ENCODE data around the gene COMT.

- TF ChIP-seq CTCF (IDR thresholded peaks at IDR 0.05) (no peak), POLR2A (IDR thresholded peaks at IDR 0.05) (no peak)
These were observed 54.2 kb downstream of the COMT start for GRCh38 chr22:19995611-19996339.
